Measurements from ENCODE around the gene DHRS11.

The DHRS11 gene, protein sequence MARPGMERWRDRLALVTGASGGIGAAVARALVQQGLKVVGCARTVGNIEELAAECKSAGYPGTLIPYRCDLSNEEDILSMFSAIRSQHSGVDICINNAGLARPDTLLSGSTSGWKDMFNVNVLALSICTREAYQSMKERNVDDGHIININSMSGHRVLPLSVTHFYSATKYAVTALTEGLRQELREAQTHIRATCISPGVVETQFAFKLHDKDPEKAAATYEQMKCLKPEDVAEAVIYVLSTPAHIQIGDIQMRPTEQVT

DNA sequence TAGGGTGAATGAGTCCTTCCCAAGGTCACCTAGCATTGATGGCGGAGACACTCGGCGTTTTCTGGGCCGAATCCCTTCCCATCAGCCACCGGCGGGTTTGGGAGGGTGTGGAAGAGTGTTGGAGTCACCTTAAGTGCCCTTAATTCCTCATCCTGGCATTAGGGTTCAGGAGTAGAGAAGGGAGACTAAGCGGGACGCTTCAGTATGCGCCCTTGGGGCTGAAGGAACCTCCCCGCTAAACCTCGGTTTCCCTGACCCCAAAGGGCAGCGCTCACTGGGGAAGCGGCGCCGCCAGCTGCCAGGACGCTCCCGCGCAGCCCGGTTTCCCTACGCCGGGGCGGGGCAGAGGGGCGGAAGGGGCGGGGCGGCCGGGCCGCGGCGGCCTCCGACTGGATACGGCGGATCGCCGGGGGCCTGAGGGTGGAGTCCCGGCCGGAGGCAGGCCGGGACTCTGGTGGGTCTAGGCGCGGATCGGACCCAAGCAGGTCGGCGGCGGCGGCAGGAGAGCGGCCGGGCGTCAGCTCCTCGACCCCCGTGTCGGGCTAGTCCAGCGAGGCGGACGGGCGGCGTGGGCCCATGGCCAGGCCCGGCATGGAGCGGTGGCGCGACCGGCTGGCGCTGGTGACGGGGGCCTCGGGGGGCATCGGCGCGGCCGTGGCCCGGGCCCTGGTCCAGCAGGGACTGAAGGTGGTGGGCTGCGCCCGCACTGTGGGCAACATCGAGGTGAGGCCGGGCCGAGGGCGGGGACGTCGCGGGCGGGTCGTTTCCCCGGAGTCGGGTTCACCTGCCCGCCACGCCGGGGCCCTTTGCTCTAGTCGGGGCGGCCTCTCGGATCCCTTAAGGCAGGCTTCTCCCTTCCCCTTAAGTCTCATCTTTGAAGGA is at the start of gene DHRS11:
DHRS11 (plus strand) TSS at position 446 of the 882 bp plus-strand sequence; CDS start at position 577, 131 bp downstream.
- DNase-seq (ENCODE audit: low read depth) = no peak

DNA sequence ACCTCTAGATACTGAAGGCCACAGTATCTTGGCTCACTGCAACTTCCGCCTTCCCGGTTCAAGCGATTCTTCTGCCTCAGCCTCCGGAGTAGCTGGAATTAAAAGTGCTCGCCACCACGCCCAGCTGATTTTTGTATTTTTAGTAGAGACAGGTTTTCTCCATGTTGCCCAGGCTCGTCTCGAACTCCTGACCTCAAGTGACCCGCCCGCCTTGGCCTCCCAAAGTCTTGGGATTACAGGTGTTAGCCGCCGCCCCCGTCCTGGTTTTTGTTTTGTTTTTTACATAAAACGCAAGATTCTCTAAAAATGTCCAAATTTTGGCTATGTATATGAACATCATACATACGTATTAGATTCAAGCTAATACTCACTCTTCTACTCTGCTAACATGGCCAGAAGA is 48.9 kb upstream of the DHRS11 start:
- no peak for DNase-seq (ENCODE audit: low read depth)

DNA sequence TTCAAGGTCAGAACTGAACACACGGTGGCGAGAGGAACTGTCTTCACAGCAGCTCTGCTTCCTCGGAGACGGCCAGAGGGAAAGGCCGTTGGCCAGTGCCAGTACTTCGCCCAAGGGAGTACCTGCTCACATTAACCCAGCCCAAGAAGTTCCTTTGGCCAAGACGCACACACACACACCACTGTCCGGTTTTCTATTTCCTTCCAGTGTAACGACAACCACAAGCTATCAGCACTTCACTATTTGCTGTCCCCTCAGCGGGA is 47.7 kb upstream of the DHRS11 start:
- DNase-seq (ENCODE audit: low read depth) = peak; percentile 27

DNA sequence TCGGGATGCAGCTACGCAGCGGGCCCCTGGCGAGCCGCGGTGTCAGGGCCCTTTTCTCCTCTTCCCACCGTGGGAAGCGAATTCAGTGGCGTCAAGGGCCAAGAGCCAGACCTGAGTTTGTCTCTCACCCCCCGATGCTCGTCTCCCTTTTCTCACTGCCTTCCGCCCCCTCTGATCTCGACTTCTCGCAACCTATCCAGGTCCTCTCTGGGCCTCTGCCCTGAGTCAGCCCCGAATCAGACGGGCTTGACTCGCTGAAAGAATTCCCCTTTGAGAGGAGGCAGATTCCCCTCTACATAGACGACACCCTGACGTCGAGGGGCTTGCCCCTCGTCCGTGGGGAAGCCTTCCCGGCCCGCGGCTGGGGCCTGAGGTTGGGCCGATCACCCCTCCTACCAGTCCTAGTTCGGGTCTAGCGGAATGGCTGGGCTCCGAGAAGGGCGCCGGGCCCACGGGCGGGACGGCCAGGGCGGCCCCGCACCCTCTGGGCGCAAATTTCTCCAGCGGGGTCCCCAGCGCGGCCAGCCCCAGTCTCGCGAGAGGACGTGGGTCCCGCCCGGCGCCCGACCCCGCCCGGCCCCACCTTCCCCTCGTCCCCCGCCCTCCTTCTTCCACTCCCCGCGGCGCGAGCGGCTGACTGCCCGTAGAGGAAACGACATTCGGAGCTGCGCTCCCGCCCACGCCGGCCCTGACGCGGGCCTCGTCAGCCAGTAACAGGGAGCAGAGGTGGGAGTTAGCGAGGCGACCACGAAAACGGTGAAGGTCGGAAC is 47.2 kb upstream of the DHRS11 start, which contains the start of gene GGNBP2:
GGNBP2 (plus strand) TSS at position 613 of the 770 bp plus-strand sequence. CDS start 806 bp downstream, outside the sequence.
- DNase-seq (ENCODE audit: low read depth) = peak; percentile 52

DNA sequence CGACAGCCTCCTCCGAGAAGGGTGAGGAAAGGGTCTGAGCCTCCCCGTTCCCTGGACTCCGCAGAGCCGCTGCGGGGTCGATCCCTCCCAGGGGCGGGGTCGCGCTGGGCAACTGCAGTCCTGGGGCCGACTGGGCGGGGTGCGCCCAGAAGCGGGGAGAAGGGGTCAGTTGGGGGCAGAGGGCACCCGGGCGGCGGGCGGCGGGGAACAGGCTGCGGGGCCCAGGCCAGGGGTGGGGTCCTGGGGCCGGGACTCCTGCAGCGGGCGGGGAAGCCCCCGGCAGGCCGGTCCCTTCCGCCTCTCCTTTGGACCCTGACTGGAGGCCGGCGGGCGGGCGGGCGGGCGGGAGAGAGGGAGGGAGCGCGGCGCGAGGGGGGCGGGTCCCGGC is 46.6 kb upstream of the DHRS11 start:
- no peak for DNase-seq (ENCODE audit: low read depth)

DNA sequence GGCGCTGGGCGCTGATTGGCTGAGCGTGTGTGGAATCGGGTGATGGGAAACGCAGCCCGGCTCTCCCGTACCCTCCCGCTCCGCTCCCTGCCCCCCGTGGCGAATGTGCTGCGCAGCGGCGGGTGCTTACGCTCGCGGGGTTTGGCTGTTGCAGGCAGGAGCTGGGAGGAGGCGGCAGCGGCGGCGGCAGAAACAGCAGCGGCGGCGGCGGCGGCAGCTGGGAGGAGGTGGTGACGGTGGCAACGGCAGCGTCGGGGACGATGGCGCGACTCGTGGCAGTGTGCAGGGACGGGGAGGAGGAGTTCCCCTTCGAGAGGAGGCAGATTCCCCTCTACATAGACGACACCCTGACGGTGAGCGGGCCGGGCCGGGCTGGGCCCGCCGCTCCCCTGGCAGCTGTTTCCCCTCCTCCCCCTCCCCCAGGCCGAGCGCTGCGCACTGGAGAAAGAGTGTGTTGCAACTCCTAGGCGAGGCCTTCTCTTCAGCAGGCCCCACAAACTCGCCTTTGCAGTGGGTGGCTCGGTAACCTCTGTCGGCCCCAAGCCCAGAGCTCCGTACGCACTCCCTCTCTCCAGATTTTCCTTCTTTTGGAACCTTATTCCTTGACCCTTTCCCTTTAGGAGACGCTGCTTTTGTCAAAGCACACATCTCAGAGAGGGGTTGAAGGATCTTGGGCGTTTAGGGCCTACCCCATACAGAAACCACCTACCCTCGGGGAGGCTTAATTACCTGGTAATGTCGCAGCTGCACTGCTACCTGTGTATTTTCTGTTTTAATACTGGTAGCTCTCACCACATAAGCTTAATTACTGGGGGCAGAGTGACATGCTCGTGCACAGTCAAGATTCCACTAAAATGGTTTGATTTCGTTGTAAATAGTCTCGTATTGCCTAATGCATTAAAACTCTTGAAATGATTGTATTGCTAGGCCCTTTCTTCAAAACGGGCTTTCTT is 45.9 kb upstream of the DHRS11 start:
- DNase-seq (ENCODE audit: low read depth) = peak; percentile 81

DNA sequence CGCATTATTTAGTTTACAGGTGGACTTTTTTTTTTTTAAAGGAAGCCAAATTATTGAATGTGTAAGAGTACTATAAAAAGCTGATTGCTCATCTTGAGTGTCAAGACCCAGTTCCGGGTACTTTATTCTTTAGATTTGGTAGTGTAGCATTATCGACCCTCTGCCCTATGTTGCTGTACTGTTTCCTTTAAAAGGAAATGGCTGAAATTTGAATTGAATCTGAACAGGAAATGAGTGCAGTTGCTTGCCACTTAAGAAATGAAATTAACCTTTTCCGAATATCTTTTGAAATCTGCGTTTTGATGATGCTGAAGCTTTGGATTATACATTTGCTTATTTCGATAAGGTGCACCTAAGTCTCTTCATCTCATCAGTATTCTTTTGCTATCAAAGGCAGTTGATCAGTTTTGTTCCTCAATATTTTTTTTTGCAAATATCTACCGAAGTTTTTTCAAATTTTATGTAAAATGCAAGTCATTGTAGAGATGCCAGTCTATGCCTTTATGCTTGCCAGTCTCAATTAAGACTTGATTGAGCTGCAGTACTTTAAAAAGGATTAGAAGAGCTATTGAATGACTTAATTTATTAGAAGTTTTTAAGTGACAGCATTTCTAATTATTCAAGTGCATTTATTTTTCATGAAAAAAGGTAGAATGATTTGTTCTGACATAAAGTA is 45.1 kb upstream of the DHRS11 start:
- DNase-seq (ENCODE audit: low read depth) = no peak

DNA sequence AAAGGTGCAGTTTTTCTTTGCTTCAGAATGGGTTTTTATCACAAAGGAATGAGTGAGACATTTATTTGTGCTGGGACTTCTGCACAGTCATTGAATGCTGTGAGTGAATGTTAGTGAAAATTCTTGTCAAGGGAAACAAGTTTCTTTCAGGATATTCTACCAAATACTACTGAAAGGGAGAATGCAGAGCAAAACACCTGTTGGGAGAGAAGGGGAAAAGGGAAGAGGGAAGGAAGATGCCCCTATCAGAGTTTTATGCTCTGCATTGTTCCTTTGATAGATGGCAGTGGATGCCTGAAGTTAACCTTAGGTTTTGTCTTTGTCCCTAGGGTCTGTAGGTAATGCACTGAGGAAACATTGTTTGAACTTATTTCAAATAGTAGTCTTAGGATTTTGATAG is 43.9 kb upstream of the DHRS11 start:
- DNase-seq (ENCODE audit: low read depth) = no peak

DNA sequence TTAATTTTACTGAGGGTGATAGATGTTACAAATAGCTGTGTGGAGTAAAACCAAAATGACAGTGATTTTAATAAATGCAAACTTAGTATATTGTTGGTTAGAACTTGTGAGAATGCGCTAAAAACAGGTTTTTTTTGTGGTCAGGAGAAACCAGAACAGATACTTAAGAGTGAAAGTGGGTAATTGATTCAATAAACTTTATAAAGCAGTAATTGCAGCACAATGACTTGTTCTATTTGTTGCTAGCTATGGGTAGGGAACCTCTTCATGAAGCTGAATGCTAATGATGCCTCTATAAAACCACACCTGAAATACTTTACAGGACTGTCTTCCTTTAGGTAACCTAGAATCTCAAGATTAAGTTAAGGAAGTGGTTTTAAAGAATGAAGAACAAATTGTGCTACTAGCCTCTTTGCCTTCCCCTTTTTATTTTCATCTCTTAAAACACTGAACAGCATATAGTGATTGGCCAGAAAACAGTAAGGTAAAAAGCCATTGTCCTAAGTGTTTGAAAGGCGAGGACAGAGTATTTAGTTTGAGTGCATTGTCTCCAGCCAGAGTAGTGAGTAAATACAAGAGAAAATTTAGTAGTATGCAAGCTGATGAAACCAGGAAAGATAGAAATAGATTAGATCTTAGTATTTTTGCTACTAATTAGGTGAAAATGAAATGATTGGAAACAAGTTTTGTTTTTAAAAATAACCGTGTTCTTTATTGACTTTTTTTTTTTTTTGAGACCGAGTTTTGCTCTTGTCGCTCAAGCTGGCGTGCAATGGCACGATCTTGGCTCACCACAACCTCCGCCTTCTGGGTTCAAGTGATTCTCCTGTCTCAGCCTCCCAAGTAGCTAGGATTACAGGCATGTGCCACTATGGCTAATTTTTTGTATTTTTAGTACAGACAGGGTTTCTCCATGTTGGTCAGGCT is 40.9 kb upstream of the DHRS11 start:
- no peak for DNase-seq (ENCODE audit: low read depth)

DNA sequence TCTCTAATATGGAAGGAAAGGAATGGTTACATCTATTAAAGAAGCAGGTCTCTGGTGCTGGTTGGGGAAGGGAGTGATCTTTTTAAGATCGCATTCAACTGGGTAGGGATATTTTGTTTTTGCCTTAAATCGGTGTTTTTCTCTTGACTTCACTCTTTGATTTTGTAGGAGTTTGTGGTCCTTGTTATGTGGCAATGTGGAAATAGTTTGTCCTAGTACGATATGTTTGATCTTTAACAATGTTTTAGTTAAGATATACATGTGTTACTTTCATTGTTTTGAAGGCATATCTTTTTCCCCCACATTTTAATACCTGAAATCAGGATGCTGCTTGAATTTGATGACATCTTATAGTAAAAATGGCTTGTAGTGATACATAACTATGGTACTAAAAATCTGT is 38.2 kb upstream of the DHRS11 start:
- no peak for DNase-seq (ENCODE audit: low read depth)

DNA sequence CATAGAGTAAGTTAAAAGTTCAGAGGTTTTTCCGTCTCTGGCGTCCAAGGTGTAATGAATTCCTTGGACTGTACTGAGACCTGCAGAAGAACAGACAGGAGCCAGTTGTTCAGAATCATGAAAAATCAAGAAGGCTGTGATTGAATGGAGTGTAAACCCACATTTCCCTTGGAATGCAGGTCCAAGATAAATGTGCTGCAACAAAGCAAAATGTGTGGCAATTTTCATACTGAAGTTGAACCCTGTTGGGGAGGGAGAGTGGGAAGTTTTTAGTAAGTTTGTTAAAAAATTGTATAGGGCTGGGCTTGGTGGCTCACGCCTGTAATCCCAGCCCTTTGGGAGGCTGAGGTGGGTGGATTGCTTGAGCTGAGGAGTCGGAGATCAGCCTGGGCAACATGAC is 25.6 kb upstream of the DHRS11 start:
- DNase-seq (ENCODE audit: low read depth) = no peak

DNA sequence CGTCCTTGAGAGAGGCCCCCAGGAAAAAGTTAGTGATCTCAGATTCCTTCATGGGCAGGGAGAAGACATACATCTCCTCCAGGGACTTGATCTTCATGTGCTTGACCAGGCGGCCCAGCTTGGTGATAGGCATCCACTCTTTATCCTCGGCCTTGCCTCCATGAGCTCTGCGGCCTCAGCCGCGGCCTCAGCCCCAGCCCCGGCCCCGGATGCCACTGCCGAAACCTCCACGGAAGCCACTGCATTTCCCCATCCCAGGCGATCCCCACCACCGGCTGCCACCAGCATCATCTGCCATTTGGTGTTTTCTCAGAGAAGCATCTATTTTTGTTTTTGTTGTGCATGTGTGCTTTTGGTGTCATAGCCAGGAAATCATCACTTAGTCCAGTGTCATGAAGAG is 16.7 kb upstream of the DHRS11 start:
- DNase-seq (ENCODE audit: low read depth) = no peak

DNA sequence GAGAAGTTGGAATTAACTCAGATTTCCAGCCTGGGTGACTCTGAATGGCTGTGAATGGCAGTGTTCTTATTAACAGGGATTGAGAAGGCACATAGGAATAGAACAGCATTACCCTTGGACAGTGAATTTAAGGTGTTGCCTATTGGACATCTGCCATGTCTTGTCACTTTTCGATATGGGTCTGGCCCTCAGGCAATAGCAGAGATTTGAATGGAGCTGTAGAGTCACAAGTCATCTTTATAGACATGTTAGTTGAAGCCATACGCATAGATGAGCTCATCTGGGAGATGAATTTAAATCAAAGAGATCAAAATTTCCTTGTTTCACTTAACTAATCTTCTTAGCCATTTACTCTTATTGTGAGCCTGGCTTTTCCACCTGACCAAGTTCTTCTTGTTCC is 14.9 kb upstream of the DHRS11 start:
- no peak for DNase-seq (ENCODE audit: low read depth)

DNA sequence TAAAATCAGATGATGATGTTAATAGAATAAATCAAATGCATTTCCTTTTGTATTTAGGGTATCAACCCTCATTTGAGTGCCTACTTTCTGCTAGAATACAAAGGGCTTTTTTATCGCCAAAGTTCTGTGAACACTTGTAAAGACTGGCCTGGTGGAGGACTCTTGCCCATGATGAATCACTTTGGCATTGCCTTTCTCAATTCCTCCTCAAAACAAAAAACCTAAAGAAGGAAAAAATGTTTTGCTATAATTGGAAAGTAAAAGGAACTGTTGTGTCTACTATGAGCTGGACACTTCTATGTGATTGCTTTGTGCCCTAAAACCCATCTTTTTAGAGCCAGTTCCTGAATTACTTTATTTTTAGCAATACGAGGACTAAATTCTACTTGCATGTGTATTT is 13.0 kb upstream of the DHRS11 start:
- peak; percentile 11 for DNase-seq (ENCODE audit: low read depth)

DNA sequence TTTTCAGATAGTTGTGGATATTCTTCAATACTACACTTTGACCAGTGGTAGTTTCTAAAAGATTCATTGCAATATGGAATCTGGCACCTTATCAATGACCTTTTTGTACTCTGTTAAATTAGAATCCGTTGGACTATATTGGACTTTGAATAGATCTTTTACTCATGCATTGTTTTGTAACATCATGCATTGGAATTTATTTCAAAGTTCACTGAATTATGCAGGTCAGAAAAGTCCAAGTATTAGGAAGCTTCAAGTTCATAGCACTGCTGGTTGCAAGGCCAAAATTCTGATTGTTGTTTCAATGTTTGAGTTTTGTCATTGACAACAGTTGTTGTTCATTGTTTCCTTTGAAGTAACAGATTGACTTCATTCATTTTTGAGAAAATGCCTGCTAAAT is 7.9 kb upstream of the DHRS11 start:
- no peak for DNase-seq (ENCODE audit: low read depth)

DNA sequence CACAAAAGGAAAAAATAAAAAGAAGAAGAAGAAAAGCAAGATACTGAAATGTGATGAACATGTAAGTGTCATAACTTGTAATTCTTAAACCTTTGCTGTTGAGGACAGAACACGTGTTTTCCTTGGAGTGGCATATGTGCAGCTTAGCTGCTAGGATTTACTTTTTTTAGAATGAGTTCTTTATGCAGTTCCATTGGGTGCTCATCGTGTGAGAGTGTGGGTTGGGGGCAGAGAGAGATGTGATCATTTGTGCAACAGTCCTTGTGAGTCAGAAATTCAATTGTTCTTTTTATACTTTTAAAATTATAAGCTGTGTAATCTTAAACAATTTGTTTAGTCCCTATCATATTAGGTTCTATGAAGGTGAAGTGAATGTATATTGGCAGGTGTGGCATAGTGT is 5.5 kb upstream of the DHRS11 start:
- DNase-seq (ENCODE audit: low read depth) = no peak

DNA sequence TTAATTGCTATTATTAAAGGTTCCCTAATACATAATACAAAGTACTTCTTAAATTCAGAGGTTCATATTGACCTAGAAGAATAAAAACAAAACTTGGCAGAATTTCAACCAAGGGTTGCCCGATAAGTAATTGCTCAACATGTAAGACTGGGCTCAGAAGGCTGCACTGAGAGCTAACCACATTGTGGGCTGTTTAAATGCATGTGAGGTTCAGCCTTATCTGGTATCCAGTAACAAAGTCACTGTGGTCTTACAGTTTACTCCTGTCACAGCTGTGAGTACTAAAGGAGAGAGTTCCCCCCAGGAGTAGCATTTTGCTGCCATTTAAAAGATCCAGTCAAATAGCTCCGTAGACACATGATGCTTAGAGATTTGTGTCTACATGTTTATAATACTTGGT is 1.6 kb upstream of the DHRS11 start:
- DNase-seq (ENCODE audit: low read depth) = no peak

DNA sequence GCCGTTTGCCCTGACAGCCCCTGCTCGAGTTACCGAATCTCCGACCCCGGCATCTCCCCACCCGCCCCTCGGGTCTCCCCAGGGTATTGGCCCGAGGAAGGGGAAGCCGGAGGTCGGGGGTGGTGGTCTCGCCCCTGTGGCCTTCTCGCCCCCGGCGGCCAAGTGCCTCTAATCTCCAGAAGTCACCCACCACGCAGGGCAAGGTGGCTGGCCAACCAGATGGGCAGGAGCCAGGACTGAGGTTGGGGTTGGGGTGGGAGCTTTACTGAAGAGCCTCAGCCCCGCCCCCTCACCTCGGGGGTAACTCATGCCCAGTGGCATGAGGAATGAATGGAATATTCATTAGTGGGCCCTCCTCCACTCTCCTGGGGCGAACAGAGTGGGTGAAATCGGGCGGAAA is 637 bp downstream of the DHRS11 start:
- no peak for DNase-seq (ENCODE audit: low read depth)

DNA sequence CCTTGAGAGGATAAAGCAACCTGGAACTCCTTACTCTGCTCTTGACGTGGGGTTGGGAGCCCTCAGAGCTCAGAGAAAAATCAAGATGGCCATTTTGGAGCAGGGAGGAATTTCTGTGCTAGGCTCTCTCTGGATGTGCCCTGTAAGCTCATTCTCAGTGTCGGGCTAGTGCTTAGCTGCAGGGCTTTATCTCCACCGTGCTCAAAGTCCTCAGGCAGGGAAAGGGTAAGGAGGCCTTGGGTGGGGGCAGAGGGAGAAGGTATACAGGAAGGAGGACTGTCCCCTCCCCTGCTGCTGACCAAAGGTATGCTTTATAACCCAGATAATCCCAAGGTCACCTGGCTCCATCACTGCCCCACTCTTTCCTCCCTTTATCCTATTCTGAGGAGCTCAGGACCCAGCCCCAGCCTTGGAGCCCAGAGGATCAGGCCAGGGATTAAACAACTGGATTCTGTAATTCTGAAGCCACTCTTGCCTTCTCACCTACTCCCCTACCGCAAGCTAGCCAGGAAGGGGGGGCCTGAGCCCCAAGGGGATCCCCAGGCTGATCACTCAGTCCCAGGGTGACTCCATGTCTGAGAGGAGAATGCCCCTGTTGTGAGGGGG is 1.1 kb downstream of the DHRS11 start:
- no peak for DNase-seq (ENCODE audit: low read depth)
